ENCODE data around the gene CYTH4.

DNA sequence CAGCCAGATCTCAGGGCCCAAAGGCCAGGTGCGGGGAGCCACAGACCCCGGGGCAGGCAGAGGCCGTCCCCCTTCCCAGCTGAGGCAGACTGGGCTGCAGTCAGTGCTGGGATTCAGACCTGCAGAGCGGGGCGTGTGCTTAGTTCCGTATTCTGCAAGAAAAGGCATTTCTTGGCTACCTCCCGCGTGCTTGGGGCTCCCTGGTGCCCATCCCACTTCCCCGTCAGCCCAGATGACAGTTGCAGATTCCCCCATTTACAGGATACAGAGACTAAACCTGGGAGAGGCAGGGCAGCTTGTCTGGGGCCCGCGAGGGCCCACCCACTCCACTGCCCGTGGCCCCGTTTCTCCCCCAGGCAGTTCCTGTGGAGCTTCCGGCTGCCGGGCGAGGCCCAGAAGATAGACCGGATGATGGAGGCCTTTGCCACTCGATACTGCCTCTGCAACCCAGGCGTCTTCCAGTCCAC, 18.3 kb downstream of the CYTH4 start:
- no peak for TF ChIP-seq POLR2A (IDR thresholded peaks at IDR 0.05; ENCODE audit: insufficient read depth in 1 of 2, low read depth in 2 of 2, low read length in 2 of 2)
- no peak for TF ChIP-seq GATAD2A (CRISPR knock-in tag; IDR thresholded peaks at IDR 0.05)
- TF ChIP-seq, protein P1, sequence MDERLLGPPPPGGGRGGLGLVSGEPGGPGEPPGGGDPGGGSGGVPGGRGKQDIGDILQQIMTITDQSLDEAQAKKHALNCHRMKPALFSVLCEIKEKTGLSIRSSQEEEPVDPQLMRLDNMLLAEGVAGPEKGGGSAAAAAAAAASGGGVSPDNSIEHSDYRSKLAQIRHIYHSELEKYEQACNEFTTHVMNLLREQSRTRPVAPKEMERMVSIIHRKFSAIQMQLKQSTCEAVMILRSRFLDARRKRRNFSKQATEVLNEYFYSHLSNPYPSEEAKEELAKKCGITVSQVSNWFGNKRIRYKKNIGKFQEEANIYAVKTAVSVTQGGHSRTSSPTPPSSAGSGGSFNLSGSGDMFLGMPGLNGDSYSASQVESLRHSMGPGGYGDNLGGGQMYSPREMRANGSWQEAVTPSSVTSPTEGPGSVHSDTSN (CRISPR knock-in tag; IDR thresholded peaks at IDR 0.05) = no peak
- no peak for TF ChIP-seq ZNF292 (CRISPR knock-in tag; IDR thresholded peaks at IDR 0.05; ENCODE audit: borderline replicate concordance, low read depth)
